Heart left ventricle (tissue), 13 donors: ENCODE results near the gene AGPAT4.

Source experiments
- CTCF ChIP-seq, 12 donors: fragments of 200-600 bp; sonication (generic) in 4 of 12; IDR thresholded peaks; one replicate each; pipeline versions ENCODE4 v1.5.0 to v1.8.0; 2018 to 2022; ENCODE audit warnings: antibody characterized with exemption in 12 of 12, mild to moderate bottlenecking in 5 of 12
- POLR2A ChIP-seq, 2 donors: fragments of 450-650 bp; IDR thresholded peaks; one replicate each; pipeline ENCODE4 v1.6.1; 2017; ENCODE audit warnings: antibody characterized with exemption in 2 of 2, mild to moderate bottlenecking in 2 of 2, moderate library complexity in 2 of 2
- donor health status: ischemic (EF 13 %, LVEDD 7.1; RV severe dilation, severe dysfunction).
- donor health status: DM: no; HTN: yes; CAD: no.
- donor health status: DM: no; HTN: no; CAD: no.
- donor health status: ischemic (EF 25% LVEDD 6.9; RV normal size, moderate dysfunction).
- donor health status: ischemic (EF 25% LVEDD 5.7; RV mildly dilated, moderate dysfunction).
- donor health status: ischemic (EF 35%, LVEDD 5.7; RV mildly dilated, moderate dysfunction).
- donor health status: nonischemic (EF 11% LVEDD 7.7; RV severe dilation, severe dysfunction).
- donor health status: DM: yes; HTN: yes; CAD: no.
- donor health status: PGD.
- donor health status: ischemic (EF 29% LVEDD 5.4; RV normal size, mild dysfunction).
- donor health status: nonischemic (EF 23%, LVEDD 6.1; RV moderate dilation, normal function).

- TF ChIP-seq POLR2A (IDR thresholded peaks at IDR 0.05) (no peak), CTCF (IDR thresholded peaks at IDR 0.05) (no peak)
Measured at GRCh38 chr6:161269310-161269709, 4.6 kb downstream of the AGPAT4 start.
